H9 (cell line): ENCODE measurements around the gene ISG20. TPM values are rescaled to one million over a fixed set of nuclear protein-coding genes. Genes with fewer than 3 reads are reported as not detected.
A peak's percentile ranks its signal among the peaks of the same experiment; 100 is the strongest.

Experiments
- DNase-seq: peaks from one replicate; pipeline ENCODE4 v3.0.0-alpha.2; 2017
- H2AFZ ChIP-seq: one replicate; pipeline ENCODE4 v1.6.1; 2013; ENCODE audit warnings: mild to moderate bottlenecking, low read length, control low read depth, moderate library complexity
- H2AK5ac ChIP-seq: 2 replicates; pipeline ENCODE4 v1.6.1; 2013; ENCODE audit warnings: low read length, control low read depth, mixed read lengths; ENCODE audit not compliant: insufficient read length
- H2BK120ac ChIP-seq: one replicate; pipeline ENCODE4 v1.6.1; 2013; ENCODE audit warnings: low read depth, mild to moderate bottlenecking, low read length, control low read depth, inconsistent platforms; ENCODE audit not compliant: poor library complexity, severe bottlenecking
- H2BK12ac ChIP-seq: 2 replicates; pipeline ENCODE4 v1.6.1; 2013; ENCODE audit warnings: low read length, control low read depth, mixed read lengths, low read depth; ENCODE audit not compliant: insufficient read length
- H2BK15ac ChIP-seq: 2 replicates; pipeline ENCODE4 v1.6.1; 2013; ENCODE audit warnings: low read depth, low read length, control low read depth
- H2BK20ac ChIP-seq: one replicate; pipeline ENCODE4 v1.6.1; 2013; ENCODE audit warnings: low read depth, mild to moderate bottlenecking, low read length, control low read depth, inconsistent platforms; ENCODE audit not compliant: poor library complexity, severe bottlenecking
- H2BK5ac ChIP-seq: 2 replicates; pipeline ENCODE4 v1.6.1; 2013; ENCODE audit warnings: low read length, control low read depth, mixed read lengths; ENCODE audit not compliant: insufficient read length
- H3K14ac ChIP-seq: 2 replicates; pipeline ENCODE4 v1.6.1; 2013; ENCODE audit warnings: low read length, control low read depth; ENCODE audit not compliant: insufficient read depth
- H3K18ac ChIP-seq: 2 replicates; pipeline ENCODE4 v1.6.1; 2013; ENCODE audit warnings: low read depth, mild to moderate bottlenecking, mixed read lengths, low read length, control low read depth; ENCODE audit not compliant: insufficient read length
- H3K23ac ChIP-seq: 2 replicates; pipeline ENCODE4 v1.6.1; 2013; ENCODE audit warnings: low read length, control low read depth, mixed read lengths, low read depth; ENCODE audit not compliant: insufficient read length
- H3K23me2 ChIP-seq: 2 replicates; pipeline ENCODE4 v1.6.1; 2013; ENCODE audit warnings: low read depth, mild to moderate bottlenecking, mixed read lengths, low read length, control low read depth; ENCODE audit not compliant: insufficient read length, poor library complexity, severe bottlenecking
- H3K27ac ChIP-seq: 2 replicates; pipeline ENCODE4 v1.5.1; 2013; ENCODE audit warnings: low read length, control low read depth, mixed read lengths, low read depth; ENCODE audit not compliant: insufficient read length
- H3K27me3 ChIP-seq: 2 replicates; pipeline ENCODE4 v1.6.1; 2013; ENCODE audit warnings: low read length, control low read depth, inconsistent platforms; ENCODE audit not compliant: insufficient read depth
- H3K4ac ChIP-seq: 2 replicates; pipeline ENCODE4 v1.6.1; 2013; ENCODE audit warnings: low read depth, mild to moderate bottlenecking, control low read depth, inconsistent platforms, low read length, moderate library complexity
- H3K4me1 ChIP-seq: 2 replicates; pipeline ENCODE4 v1.6.1; 2013; ENCODE audit warnings: low read length, control low read depth, inconsistent platforms; ENCODE audit not compliant: insufficient read depth
- H3K4me2 ChIP-seq: 2 replicates; pipeline ENCODE4 v1.6.1; 2013; ENCODE audit warnings: low read length, control low read depth, mixed read lengths; ENCODE audit not compliant: insufficient read length, insufficient read depth
- H3K56ac ChIP-seq: 2 replicates; pipeline ENCODE4 v1.6.1; 2013; ENCODE audit warnings: low read depth, mild to moderate bottlenecking, mixed read lengths, low read length, control low read depth; ENCODE audit not compliant: insufficient read length
- H3K79me1 ChIP-seq: 2 replicates; pipeline ENCODE4 v1.6.1; 2013; ENCODE audit warnings: low read depth, mild to moderate bottlenecking, moderate library complexity, low read length, control low read depth, inconsistent platforms; ENCODE audit not compliant: insufficient read depth, poor library complexity, severe bottlenecking
- H3K79me2 ChIP-seq: 2 replicates; pipeline ENCODE4 v1.6.1; 2013; ENCODE audit warnings: low read length, control low read depth, inconsistent platforms; ENCODE audit not compliant: insufficient read depth
- H3K9ac ChIP-seq: 2 replicates; pipeline ENCODE4 v1.6.1; 2013; ENCODE audit warnings: low read length, control low read depth, mixed read lengths; ENCODE audit not compliant: insufficient read length; ENCODE audit errors: extremely low read depth
- H3K9me3 ChIP-seq: one replicate; pipeline ENCODE4 v1.6.1; 2013; ENCODE audit warnings: low read depth, low read length, inconsistent platforms; ENCODE audit not compliant: control insufficient read depth
- H3T11ph ChIP-seq: one replicate; pipeline ENCODE4 v1.6.1; 2013; ENCODE audit warnings: mild to moderate bottlenecking, low read length, control low read depth, inconsistent platforms
- H4K20me1 ChIP-seq: one replicate; pipeline ENCODE4 v1.6.1; 2013; ENCODE audit not compliant: control insufficient read depth, insufficient read length, insufficient read depth
- H4K5ac ChIP-seq: 2 replicates; pipeline ENCODE4 v1.6.1; 2013; ENCODE audit warnings: low read depth, mild to moderate bottlenecking, mixed read lengths, low read length, control low read depth; ENCODE audit not compliant: insufficient read length
- H4K8ac ChIP-seq: replicated peaks from 2 replicates; pipeline ENCODE4 v1.6.1; 2013; ENCODE audit warnings: low read length, control low read depth, mixed read lengths, low read depth; ENCODE audit not compliant: insufficient read length
- H4K91ac ChIP-seq: 2 replicates; pipeline ENCODE4 v1.6.1; 2013; ENCODE audit warnings: low read depth, mild to moderate bottlenecking, moderate library complexity, mixed read lengths, low read length, control low read depth; ENCODE audit not compliant: insufficient read length
- H3K27ac Mint-ChIP-seq, 3 experiments: 2 replicates in 2 of 3; 3 replicates in 1 of 3; pipeline ENCODE4 v1.8.0; 2020 to 2021; ENCODE audit warnings: mixed read lengths in 3 of 3, mild to moderate bottlenecking in 1 of 3, moderate library complexity in 1 of 3
- H3K27me3 Mint-ChIP-seq: 2 replicates; pipeline ENCODE4 v1.8.0; 2021; ENCODE audit warnings: low read depth, mild to moderate bottlenecking, moderate library complexity, mixed read lengths
- H3K36me3 Mint-ChIP-seq, 3 experiments: 2 replicates in 2 of 3; 3 replicates in 1 of 3; pipeline ENCODE4 v1.8.0; 2020 to 2021; ENCODE audit warnings: low read depth in 3 of 3, mixed read lengths in 3 of 3; ENCODE audit not compliant: insufficient read depth in 1 of 3
- H3K4me1 Mint-ChIP-seq, 2 experiments: 2 replicates each; pipeline ENCODE4 v1.8.0; 2020; ENCODE audit warnings: mixed read lengths in 2 of 2
- H3K4me3 Mint-ChIP-seq, 2 experiments: 2 replicates in 1 of 2; 3 replicates in 1 of 2; pipeline ENCODE4 v1.8.0; 2020 to 2021; ENCODE audit warnings: mild to moderate bottlenecking in 2 of 2, mixed read lengths in 2 of 2, moderate library complexity in 1 of 2
- H3K9me3 Mint-ChIP-seq, 2 experiments: 2 replicates in 1 of 2; 3 replicates in 1 of 2; pipeline ENCODE4 v1.8.0; 2020; ENCODE audit warnings: mild to moderate bottlenecking in 2 of 2, mixed read lengths in 2 of 2, moderate library complexity in 1 of 2
- CTCF ChIP-seq: fragments of 200-600 bp; sonication (generic); conservative IDR thresholded peaks from 3 replicates; pipeline ENCODE4 v1.8.0; 2021; ENCODE audit warnings: antibody characterized with exemption, mild to moderate bottlenecking
- WGBS: extraction: QIAGEN DNeasy Blood & Tissue Kit; methylation state at CpG from one replicate; pipeline ENCODE4 v1.1.7; 2013; ENCODE audit warnings: missing lambda C conversion rate, low lambda C conversion rate, mixed read lengths; ENCODE audit not compliant: insufficient read length; ENCODE audit errors: extremely low coverage; 5-methylcytosine and 5-hydroxymethylcytosine counted together
- long read RNA-seq: library from polyadenylated mRNA; unstranded; transcript quantifications from one replicate; pipeline ENCODE4 v2.0.0, GENCODE V29; 2020
- total RNA-seq: library from RNA; stranded (reverse); gene quantifications from 2 replicates; pipeline ENCODE4 v1.2.1, GENCODE V29; 2021

ISG20 gene
- 4.4 and 7.4 TPM in 2 replicates for total RNA-seq
- long read RNA-seq, partial matches to known transcripts: 0 of 2 reads
- long read RNA-seq, other reads (novel, unspliced or antisense): 0 of 2 reads

- DNase-seq: peak; percentile 96
- Histone ChIP-seq H4K20me1 (no peaks in the 10 kb centered on the region), H3K18ac (peak within 1 kb of the TSS; percentile 61), H3K27me3 (no peaks in the 10 kb centered on the region), H2BK120ac (no peak within 1 kb of the TSS), H4K91ac (peak within 1 kb of the TSS; percentile 58), H3K56ac (no peak within 1 kb of the TSS), H3K23ac (no peak within 1 kb of the TSS), H2AK5ac (no peak within 1 kb of the TSS), H3K9ac (no peak within 1 kb of the TSS), H3K27ac (peak within 1 kb of the TSS; percentile 31), H4K8ac (no peak within 1 kb of the TSS), H2BK20ac (no peak within 1 kb of the TSS), H3K4me1 (peaks cover 10% of the 10 kb centered on the region; the same call in 1 of the 2 replicates), H4K5ac (no peak within 1 kb of the TSS), H3K23me2 (peaks cover 5% of the 10 kb centered on the region), H3K4me2 (peak within 1 kb of the TSS; percentile 45), H2BK15ac (no peak within 1 kb of the TSS), H3K79me1 (no peaks in the 10 kb centered on the region), H3K9me3 (no peaks in the 10 kb centered on the region), H3K4ac (peak within 1 kb of the TSS; percentile 21; the same call in 1 of the 2 replicates), H3T11ph (no peak within 1 kb of the TSS), H3K14ac (peak within 1 kb of the TSS; percentile 85), H2AFZ (no peak within 1 kb of the TSS), H3K79me2 (no peaks in the 10 kb centered on the region), H2BK5ac (no peak within 1 kb of the TSS), H2BK12ac (peak within 1 kb of the TSS; percentile 17)
- TF ChIP-seq CTCF: peak; percentile 56
- no CpG with 5 or more reads among the region's 27 CpGs for WGBS
- peaks cover 4% of the 10 kb centered on the region for H3K27me3 Mint-ChIP-seq
- peaks cover 0 to 15% (median 0%) of the 10 kb centered on the region in 3 experiments; a peak in 3 of 7 replicates for H3K36me3 Mint-ChIP-seq
- no peaks in the 10 kb centered on the region for H3K9me3 Mint-ChIP-seq
- H3K4me3 Mint-ChIP-seq: peak within 1 kb of the TSS; percentile 37 to 56; a peak in 4 of 5 replicates
- peaks cover 37 to 45% of the 10 kb centered on the region in 2 experiments for H3K4me1 Mint-ChIP-seq
- peak within 1 kb of the TSS; percentile 79 to 90 (median 84) for H3K27ac Mint-ChIP-seq
These were observed at the start of gene ISG20 for GRCh38 chr15:88638626-88639372. Gene ISG20, plus strand, starts transcription at chr15:88639016. Its CDS starts 351 bp downstream, at chr15:88639367.
